Ramos (cell line): ENCODE results near the gene USP7.
"Not testable (repeated sequence)": the region's sequence is repeated elsewhere in the genome, so short reads cannot be mapped to it uniquely, and the experiment has no call there.

Source experiments
- in situ Hi-C: fragments of 300-500 bp; cut with MboI; formaldehyde crosslinking; loops from one replicate; pipeline ENCODE4 v1.14.3; 2022; ENCODE audit warnings: low sequenced_read_pairs; ENCODE audit not compliant: unreplicated experiment

The USP7 gene

DNA sequence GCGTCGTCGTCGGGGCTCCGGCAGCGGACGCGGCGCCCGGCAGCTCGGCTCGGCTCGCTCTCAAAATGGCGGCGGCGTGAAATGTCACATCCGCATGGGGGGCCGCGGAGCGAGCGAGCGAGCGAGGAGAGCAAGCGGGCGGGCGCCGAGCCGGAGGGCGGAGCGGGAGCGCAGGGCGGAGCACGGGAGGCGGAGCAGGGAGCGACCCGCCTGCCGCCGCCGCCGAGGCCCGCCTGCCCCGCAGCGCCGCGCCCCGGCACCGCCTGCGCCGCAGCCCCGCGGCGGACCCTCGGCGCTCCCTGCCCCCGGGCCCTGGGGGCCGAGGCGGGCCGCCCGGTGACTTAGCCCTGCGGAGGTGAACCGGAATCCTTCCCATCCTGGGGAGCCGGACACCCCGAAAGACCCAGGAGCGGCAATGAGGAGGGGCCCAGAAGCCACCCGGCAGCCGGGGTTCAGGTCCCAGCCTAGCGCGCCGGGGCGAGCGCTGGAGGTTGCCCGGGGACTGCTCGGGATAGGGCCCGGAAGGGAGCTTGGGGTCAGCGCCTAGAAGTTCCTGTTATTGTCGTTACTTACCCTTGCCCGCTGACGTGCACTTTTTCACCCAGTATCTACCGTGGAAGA lies at the start of gene USP7:
Gene USP7 (minus strand): TSS at position 86 of the 621 bp plus-strand sequence. CDS start 621 bp downstream, outside the sequence.
- in situ Hi-C loops, result no loop called here

DNA sequence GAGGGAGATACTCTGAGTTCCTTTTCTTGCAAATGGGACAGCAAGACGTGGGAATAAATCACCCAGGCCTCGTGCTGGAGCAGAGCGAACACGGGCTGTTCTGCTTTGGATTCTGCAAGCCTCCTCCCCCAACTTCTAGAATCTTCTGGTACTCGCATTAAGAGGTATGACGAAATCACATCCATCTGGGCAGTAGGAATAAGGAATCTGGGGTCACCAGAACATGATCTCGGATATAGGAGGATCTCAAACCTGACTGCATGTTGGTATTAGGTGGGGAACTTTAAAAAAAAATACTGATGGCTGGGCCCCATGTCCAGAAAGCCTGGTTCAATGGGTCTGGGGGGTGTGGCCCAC lies 49.8 kb upstream of the USP7 start:
- in situ Hi-C loops, result loop anchor here (25.0 kb wide), 1 partner anchor 351 kb away; the partner anchor contains the start of gene ABAT

DNA sequence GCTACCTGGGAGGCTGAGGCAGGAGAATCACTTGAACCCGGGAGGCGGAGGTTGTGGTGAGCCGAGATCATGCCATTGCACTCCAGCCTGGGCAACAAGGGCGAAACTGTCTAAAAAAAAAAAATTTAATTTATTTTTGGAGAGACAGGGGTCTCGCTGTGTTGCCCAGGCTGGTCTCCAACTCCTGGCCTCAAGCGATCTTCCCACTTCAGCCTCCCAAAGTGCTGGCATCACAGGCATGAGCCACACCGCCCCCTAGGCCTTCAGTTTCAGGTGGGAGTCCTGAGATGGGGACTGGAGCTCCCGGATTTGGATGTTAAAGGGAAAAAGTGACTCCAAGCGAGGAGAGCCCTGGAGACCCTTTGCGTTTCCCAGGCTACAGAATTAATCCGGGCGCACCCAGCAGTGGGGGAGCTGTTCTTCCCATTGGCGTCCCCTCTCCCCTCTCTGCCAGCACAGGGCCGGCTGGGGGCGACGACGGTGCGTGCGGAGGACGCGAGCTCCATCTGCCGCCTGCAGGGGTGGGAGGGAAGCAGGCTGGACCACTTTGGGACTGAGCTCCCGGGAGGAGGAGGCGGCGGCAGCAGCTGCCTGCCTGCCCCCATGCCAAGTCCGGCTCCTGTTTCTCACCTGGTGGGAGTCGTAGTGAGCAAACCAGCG lies 49.3 kb upstream of the USP7 start:
- in situ Hi-C loops, result loop anchor here (25.0 kb wide), 1 partner anchor 351 kb away; the partner anchor contains the start of gene ABAT

DNA sequence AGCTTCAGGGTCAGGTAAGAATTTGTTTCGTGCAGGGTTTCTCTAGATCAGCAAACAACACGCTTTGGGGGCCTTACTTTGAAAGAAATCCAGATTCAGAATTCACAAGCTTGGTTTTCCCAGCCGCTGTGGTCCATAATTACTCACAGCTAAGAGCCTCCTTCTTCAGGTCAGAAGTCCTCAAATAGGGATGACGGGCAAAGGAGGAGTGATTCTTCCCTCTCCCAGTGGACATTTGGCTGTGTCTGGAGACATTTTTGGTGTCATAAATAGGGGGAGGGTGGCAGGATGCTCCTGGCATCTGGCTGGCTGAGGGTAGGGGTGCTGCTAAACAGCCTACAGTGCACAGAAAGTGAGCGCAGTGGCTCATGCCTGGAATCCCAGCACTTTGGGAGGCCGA lies 48.6 kb upstream of the USP7 start:
- in situ Hi-C loops, result loop anchor here (25.0 kb wide), 1 partner anchor 350 kb away; the partner anchor contains the start of gene ABAT

DNA sequence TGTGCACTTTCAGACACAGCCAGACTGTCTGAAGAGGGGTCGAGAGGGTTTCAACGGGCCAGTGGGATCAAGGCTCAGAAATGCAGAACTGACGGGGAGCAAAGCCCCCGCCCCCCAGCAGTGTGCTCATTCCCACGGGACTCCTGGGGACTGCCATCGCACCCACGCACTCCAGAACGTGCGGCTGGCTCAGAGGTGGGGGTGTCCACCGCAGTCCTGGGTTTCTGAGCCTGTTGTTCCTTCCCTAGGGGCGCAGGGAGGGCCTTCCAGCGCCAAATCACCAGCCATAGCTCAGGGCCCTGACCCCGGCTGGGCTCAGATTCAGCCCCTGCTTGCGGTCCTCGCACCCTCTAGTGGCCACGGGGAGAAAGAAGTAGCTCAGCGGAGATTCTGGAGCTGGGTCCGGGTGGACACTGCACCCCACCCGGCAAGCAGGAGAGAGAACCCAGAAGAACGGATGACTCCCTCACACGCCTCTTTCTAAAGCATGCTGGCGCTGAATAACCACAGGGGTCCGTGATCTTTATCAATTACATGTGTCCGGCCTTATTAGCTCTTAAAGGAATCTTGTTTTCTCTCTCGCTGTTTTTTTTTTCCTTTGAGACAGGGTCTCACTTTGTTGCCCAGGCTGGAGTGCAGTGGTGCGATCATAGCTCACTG lies 45.0 kb upstream of the USP7 start:
- in situ Hi-C loops, result loop anchor here (5.0 to 25.0 kb wide), 2 partner anchors 76 to 346 kb away; partner anchors contain the start of gene ABAT

DNA sequence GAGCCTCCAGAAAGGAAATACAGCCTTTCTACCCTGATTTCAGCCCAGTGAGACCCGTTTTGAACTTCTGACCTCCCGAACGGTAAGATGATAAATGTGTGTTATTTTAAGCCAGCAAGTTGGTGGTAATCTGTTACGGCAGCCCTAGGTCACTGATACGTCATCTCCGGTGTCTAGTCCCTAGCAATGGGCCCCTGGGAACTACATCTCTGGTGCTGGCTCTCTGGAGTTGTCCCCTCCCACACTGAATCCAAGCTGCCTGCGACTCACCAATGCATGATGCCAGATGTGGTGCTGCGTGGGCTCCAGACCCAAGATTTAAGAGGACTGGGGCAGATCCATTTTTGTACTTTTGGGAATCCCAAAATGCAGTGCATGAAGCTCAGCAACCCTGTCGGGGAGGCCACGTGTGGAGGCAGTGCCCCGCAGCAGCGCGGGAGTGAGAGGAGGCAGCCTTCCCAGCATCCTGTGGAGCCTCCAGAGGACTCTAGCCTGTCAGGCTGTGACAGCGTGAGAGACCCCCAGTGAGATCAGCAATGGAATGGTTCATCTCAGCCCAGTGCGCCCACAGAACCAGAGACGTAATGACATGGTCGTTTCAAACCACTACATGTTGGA lies 43.6 kb upstream of the USP7 start:
- in situ Hi-C loops, result loop anchor here (5.0 to 25.0 kb wide), 2 partner anchors 75 to 345 kb away; partner anchors contain the start of gene ABAT

DNA sequence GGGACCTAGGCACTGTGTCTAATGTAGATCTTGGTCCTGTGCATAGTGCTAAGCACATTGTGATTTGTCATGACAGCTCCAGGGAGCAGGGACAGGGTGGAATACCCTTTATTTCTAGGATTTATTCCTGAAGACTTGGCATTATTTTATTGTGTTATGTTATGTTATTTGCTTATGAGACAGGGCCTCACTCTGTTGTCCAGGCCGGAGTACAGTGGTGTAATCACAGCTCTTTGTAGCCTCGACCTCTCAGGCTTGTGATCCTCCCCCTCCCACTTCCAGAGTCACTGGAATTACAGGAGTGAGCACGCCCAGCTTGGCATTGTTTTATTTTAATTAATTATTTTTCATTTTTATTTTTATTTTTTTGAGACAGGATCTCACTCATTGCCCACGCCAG lies 40.5 kb upstream of the USP7 start:
- in situ Hi-C loops, result loop anchor here (25.0 kb wide), 1 partner anchor 342 kb away; the partner anchor contains the start of gene ABAT

DNA sequence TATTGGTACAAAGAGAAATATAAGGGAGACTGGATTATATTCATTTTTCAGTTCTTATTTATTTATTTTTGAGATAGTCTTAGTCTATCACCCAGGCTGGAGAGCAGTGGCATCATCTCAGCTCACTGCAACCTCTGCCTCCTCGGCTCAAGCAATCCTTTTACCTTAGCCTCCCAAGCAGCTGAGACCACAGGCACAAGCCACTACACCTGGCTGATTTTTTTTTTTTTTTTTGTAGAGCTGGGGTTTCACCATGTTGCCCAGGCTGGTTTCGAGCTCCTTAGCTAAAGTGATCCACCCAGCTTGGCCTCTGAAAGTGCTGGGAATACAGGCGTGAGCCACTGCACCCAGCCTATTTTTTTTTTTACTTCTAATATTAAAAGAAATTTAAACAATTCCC lies 40.1 kb upstream of the USP7 start:
- in situ Hi-C loops, result loop anchor here (25.0 kb wide), 1 partner anchor 341 kb away; the partner anchor contains the start of gene ABAT

DNA sequence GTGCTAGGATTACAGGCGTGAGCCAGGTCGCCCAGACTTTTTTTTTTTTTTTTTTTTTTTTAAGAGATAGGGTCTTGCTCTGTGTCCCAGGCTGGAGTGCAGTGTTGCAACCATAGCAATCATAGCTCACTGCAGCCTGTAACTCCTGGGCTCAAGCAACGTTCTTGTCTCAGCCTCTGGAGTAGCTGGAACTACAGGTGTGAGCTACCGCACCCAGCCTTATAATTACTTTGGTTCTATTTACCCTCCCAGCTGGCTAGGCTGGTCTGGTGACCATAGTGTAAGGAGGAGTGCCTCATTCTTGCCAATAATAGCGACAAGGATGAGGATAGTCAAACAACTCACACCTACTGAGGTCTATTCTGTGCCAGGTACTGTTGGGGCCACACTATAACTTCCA lies 39.6 kb upstream of the USP7 start:
- in situ Hi-C loops, result loop anchor here (25.0 kb wide), 1 partner anchor 341 kb away; the partner anchor contains the start of gene ABAT

DNA sequence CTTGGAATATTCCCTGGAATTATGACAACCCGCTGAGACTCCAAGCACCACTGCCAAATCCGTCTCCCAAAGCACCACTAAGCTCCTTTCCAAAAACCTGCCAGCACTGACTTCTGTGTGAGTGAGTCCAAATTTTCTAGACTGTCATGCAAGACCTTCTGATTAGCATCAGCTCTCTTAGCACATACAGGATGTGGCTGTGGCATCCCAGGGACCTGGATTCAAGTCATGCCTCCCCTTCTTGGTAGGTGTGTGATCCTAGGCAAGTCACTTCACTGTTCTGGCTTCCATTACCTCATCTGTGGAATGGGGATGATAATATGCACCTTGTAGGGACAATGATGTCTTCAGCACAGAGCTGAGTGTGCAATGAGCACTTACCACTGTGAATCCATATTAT lies 38.3 kb upstream of the USP7 start:
- in situ Hi-C loops, result loop anchor here (25.0 kb wide), 1 partner anchor 340 kb away; the partner anchor contains the start of gene ABAT

DNA sequence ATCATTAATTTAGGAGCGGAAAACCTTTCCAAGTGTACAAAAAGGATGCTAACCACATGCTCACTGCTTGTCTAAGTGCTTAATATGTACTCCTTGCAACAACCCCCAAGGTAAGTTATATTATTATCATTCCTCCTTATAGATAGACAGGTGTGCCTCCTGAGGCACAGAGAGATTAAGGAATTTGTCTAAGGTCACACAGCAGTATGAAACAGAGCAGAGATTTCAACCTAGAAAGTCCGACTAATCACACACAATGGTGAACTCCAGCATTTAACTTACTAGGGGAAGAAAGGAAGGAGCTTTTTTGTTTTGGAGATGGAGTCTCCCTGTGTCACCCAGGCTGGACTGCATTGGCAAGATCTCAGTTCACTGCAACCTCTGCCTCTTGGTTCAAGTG lies 37.0 kb upstream of the USP7 start:
- in situ Hi-C loops, result loop anchor here (25.0 kb wide), 1 partner anchor 338 kb away; the partner anchor contains the start of gene ABAT

DNA sequence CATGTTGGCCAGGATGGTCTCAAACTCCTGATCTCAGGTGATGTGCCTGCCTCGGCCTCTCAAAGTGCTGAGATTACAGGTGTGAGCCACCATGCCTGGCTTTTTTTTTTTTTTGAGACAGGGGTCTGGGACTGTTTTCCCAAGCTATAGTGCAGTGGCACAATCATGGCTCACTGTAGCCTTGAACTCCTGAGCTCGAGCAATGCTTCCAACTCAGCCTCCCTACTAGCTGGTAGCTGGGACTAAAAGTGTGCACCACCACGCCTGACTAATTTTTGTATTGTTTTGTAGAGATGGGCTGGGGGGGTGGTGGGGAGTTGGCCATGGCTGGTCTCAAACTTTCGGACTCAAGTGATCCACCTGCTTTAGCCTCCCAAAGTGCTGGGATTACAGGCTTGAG lies 36.1 kb upstream of the USP7 start:
- in situ Hi-C loops, result loop anchor here (25.0 kb wide), 1 partner anchor 337 kb away; the partner anchor contains the start of gene ABAT

DNA sequence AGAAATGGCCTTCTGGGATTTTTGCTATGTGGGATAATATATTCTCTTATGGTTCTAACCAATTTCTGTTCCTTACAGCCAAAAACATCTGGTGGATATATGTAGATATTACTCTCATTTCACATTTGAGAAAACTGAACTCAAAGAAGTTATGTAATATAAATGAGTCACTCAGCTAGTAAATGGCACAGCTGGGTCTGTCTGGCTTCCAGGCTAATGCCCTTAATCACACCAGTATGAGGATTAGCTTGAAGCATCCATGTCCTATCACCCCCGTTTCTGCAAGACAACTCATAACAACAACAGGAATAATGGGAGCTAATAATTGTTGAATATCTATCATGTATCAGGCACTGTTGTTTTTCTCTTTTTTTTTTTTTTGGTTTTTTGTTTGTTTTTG lies 34.4 kb upstream of the USP7 start:
- in situ Hi-C loops, result no loop called here

DNA sequence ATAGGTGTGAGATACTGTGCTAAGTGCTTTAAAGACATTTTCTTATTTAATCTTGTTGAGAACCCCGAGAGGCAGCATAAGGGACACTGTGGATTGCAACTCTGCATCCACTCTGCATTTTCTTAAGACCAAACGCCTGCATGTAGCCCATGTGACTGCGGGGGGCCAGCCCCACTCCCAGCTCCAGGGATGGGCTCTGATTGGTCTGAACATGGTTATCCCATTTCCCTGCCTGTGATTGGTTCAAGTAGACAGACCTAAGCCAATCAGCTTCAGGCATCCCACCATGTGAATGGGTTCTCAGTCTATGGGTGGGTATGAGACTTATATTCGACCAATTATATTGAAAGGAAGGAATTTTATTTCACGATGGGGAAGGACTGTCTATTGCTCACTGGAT lies 33.2 kb upstream of the USP7 start:
- in situ Hi-C loops, result no loop called here

DNA sequence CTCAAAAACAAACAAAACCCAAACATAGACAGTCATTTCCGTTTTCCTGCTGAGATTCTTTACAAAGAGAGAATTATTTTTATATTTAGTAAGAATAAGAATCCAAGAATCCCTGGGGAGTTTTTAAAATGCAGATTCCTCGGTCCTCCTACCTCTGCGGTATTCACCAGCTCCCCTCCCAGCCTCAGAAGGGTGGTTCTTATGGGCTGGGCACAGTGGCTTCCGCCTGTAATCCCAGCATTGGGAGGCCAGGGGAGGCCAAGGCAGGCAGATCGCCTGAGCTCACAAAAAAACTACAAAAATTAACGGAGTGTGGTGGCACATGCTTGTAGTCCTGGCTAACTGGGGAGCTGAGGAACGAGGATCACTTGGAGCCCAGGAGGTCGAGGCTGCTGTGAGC lies 26.7 kb upstream of the USP7 start:
- in situ Hi-C loops, result no loop called here

DNA sequence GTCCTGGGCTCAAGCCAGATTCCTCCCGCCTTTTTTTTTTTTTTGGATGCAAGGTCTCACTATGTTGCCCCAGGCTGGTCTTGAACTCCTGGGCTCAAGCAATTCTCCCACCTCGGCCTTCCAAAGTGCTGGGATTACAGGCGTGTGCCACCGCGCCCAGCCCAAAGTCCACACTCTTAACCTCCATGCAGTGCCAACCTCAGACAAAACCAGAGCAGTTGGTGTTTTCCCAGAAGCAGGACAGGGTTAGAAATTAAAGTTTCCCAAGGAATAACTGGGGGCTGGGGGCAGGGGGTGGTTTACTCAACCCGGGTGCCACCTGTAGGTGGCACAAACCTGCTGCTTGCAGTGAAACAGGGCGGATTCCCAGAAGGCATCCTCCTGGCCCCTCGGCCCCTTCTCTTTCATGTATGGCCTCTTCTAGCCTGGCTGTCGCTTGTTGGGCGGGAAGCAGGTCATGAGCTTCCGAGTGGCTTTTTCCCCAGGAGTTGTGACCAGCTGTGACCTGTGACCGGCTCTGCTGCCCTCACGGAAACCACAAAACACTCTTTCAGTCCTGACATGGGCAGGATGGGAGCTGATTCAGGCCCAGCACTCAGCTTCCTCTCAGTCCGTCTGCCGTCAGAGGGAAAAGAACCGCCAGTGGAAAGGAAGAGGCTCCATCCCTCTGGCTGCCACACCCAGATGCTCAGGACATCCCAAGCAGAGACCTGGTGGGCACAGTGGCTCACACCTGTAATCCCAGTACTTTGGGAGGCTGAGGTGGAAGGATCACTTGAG lies 25.6 kb upstream of the USP7 start:
- in situ Hi-C loops, result no loop called here

DNA sequence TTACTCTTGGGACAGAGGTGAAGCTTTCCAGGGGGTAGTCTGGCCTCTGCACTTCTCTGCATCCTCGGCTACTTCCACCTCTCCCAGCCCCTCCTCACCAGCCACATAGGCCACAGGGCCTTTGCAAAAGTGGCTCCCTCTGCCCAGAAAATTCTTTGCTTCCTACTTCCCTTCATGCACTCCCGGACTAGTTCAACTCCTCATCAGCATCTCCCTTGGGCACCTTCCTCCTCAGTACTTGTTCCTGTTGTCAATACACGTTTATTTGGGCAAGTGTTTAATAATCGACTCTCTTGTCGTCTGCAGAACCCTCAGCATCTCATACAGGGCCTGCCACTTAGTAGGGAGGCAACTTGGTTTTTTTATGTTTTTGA lies 23.1 kb upstream of the USP7 start:
- in situ Hi-C loops, result no loop called here

DNA sequence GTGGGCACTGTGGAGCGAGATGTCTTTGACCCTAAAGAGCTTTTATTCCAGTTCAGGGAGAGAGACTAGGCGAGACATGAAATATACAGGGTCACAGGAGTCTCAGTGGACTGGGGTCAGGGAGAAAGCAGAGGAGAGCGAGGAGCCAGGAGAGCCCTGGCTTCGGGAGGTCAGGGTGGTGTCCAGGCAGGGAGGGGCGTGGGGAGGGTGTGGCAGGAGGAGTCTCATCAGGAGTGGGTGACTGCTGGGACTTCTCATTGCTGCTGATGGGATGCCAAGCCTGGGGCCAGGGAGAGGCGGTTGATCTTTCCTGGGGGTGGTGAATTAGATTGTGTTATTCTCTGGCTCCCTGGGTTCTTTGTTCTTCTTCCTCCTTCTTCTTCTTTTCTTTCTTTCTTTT lies 22.4 kb upstream of the USP7 start:
- in situ Hi-C loops, result no loop called here

DNA sequence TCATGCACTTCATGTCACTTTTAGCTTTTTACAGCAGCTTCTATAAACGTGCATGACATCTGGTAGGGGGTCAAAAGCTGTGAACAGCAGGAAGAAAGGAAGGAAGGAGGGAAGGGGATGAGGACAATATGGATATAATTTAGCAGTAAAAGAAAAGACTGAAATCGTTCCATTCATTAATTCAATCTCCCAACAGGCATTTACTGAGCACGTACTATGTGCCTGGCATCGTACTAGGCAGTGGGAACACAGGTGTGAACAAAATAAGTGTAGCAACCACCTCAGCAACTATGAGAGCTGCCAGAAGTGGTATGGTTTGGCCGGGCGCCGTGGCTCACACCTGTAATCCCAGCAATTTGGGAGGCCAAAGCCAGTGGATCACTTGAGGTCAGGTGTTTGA lies 19.1 kb upstream of the USP7 start:
- in situ Hi-C loops, result no loop called here

DNA sequence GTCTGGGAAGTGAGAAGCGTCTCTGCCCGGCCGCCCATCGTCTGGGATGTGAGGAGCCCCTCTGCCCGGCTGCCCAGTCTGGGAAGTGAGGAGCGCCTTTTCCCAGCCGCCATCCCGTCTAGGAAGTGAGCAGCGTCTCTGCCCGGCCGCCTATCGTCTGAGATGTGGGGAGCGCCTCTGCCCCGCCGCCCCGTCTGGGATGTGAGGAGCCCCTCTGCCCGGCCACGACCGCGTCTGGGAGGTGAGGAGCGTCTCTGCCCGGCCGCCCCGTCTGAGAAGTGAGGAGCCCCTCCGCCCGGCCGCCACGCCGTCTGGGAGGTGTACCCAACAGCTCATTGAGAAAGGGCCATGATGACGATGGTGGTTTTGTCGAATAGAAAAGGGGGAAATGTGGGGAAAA lies 18.2 kb upstream of the USP7 start:
- in situ Hi-C loops, result not testable (repeated sequence)
